Endothelial cell of umbilical vein (primary cell): ENCODE data around the gene RBM39. TPM values are rescaled to one million over a fixed set of nuclear protein-coding genes. Genes with fewer than 3 reads are reported as not detected.

Experiments used
- BruUV-seq: library from RNA; stranded (reverse); fragments of 400-500 nt; replicated peaks from 2 replicates; lab custom pipeline; 2021; lab: Mats Ljungman, UMichigan
- CTCF ChIA-PET: fragments of 300-600, 350-600 bp; sonication (Branson Sonifier 250); formaldehyde crosslinking; loops from one replicate; lab custom pipeline; 2021; ENCODE audit warnings: antibody characterized with exemption, inconsistent platforms; lab: Charles Lee
- POLR2A ChIA-PET: fragments of 300-600, 350-600 bp; sonication (Branson Sonifier 250); formaldehyde crosslinking; loops from one replicate; lab custom pipeline; 2021; ENCODE audit warnings: antibody characterized with exemption, inconsistent platforms; lab: Charles Lee
- DNase-seq: peaks from one replicate; pipeline ENCODE4 v3.0.0-alpha.2; 2011; ENCODE audit warnings: low read depth, low spot score
- FAIRE-seq: peaks from 2 replicates; lab custom pipeline; 2011; peaks lifted over from hg19 to GRCh38; lab: Jason Lieb, UNC
- H2AFZ ChIP-seq: 2 replicates; pipeline ENCODE4 v1.6.0; 2012; ENCODE audit warnings: low read depth, low read length, control low read depth, inconsistent platforms
- H3K27ac ChIP-seq: 2 replicates; pipeline ENCODE4 v1.5.1; 2011; ENCODE audit warnings: low read depth, mild to moderate bottlenecking, control low read depth, low read length, moderate library complexity; ENCODE audit not compliant: insufficient read depth
- H3K27me3 ChIP-seq, 2 experiments: 2 replicates each; pipeline versions ENCODE4 v1.6.0 to v1.6.1; 2011; ENCODE audit warnings: low read length in 2 of 2, mixed read lengths in 1 of 2; ENCODE audit not compliant: control insufficient read depth in 2 of 2, insufficient read depth in 2 of 2
- H3K36me3 ChIP-seq, 2 experiments: 2 replicates in 1 of 2; 3 replicates in 1 of 2; pipeline ENCODE4 v1.5.1; 2011; ENCODE audit warnings: low read length in 2 of 2, mild to moderate bottlenecking in 1 of 2, moderate library complexity in 1 of 2; ENCODE audit not compliant: control insufficient read depth in 2 of 2, insufficient read depth in 2 of 2; ENCODE audit errors: extremely low read depth in 1 of 2
- H3K4me1 ChIP-seq: 3 replicates; pipeline ENCODE4 v1.5.1; 2011; ENCODE audit warnings: mild to moderate bottlenecking, low read length; ENCODE audit not compliant: control insufficient read depth, insufficient read depth; ENCODE audit errors: extremely low read depth
- H3K4me2 ChIP-seq: 2 replicates; pipeline ENCODE4 v1.6.1; 2011; ENCODE audit warnings: low read length, control low read depth, mixed read lengths; ENCODE audit not compliant: insufficient read depth
- H3K4me3 ChIP-seq, 3 experiments: fragments of 200-600 bp in 1 of 3; sonication (generic), shearing (Covaris generic) in 1 of 3; replicated peaks in 1 of 3; 2 replicates each; pipeline ENCODE4 v1.5.1; 2011 to 2016; ENCODE audit warnings: control low read depth in 3 of 3, low read length in 3 of 3, mild to moderate bottlenecking in 2 of 3, inconsistent platforms in 1 of 3, low read depth in 1 of 3, moderate library complexity in 1 of 3; ENCODE audit not compliant: insufficient read depth in 1 of 3
- H3K79me2 ChIP-seq: 2 replicates; pipeline ENCODE4 v1.6.0; 2012; ENCODE audit warnings: low read length, inconsistent platforms; ENCODE audit not compliant: control insufficient read depth, insufficient read depth
- H3K9ac ChIP-seq: replicated peaks from 2 replicates; pipeline ENCODE3; 2011; ENCODE audit warnings: low read length, control low read depth; ENCODE audit not compliant: insufficient read depth; ENCODE audit errors: extremely low read depth
- H3K9me1 ChIP-seq: replicated peaks from 3 replicates; pipeline ENCODE4 v1.6.0; 2011; ENCODE audit warnings: mild to moderate bottlenecking, low read length; ENCODE audit not compliant: control insufficient read depth, insufficient read depth; ENCODE audit errors: extremely low read depth
- H3K9me3 ChIP-seq: replicated peaks from 2 replicates; pipeline ENCODE4 v1.5.1; 2012; ENCODE audit warnings: low read length, inconsistent platforms; ENCODE audit not compliant: control insufficient read depth, insufficient read depth
- H4K20me1 ChIP-seq: replicated peaks from 2 replicates; pipeline ENCODE3; 2011; ENCODE audit warnings: mild to moderate bottlenecking, low read length; ENCODE audit not compliant: control insufficient read depth, insufficient read depth; ENCODE audit errors: extremely low read depth
- CTCF ChIP-seq, 2 donors: IDR thresholded peaks; 1 replicate in 1 of 2; 2 replicates in 1 of 2; pipeline ENCODE4 v1.5.1; 2011; ENCODE audit warnings: low read length in 2 of 2, mild to moderate bottlenecking in 2 of 2, moderate library complexity in 2 of 2, control low read depth in 1 of 2, inconsistent platforms in 1 of 2, low read depth in 1 of 2; ENCODE audit not compliant: insufficient read depth in 1 of 2; ENCODE audit errors: extremely low read depth in 1 of 2
- EZH2 ChIP-seq: IDR thresholded peaks from 2 replicates; pipeline ENCODE4 v1.6.1; 2012; ENCODE audit warnings: borderline replicate concordance, low read depth, mild to moderate bottlenecking, moderate library complexity, low read length, inconsistent platforms; ENCODE audit not compliant: severe bottlenecking
- FOS ChIP-seq: IDR thresholded peaks from 2 replicates; pipeline ENCODE4 v1.6.1; 2011; ENCODE audit warnings: mild to moderate bottlenecking, low read length, moderate library complexity, borderline replicate concordance; ENCODE audit not compliant: insufficient read depth
- GATA2 ChIP-seq: IDR thresholded peaks from 2 replicates; pipeline ENCODE4 v1.7.0; 2011; ENCODE audit warnings: low read depth, mild to moderate bottlenecking, moderate library complexity, mixed read lengths, low read length; ENCODE audit not compliant: insufficient read length, insufficient read depth
- JUN ChIP-seq: IDR thresholded peaks from 2 replicates; pipeline ENCODE4 v1.6.1; 2011; ENCODE audit warnings: borderline replicate concordance, low read depth; ENCODE audit not compliant: insufficient read length, insufficient read depth
- MYC ChIP-seq: IDR thresholded peaks from one replicate; pipeline ENCODE4 v1.6.1; 2011; ENCODE audit warnings: mild to moderate bottlenecking, low read depth, low read length
- POLR2A ChIP-seq: IDR thresholded peaks from 2 replicates; pipeline ENCODE4 v1.6.1; 2012; ENCODE audit warnings: low read depth, mild to moderate bottlenecking, control low read depth, low read length
- POLR2AphosphoS5 ChIP-seq: IDR thresholded peaks from 2 replicates; pipeline ENCODE4 v1.6.1; 2012; ENCODE audit warnings: low read depth, mild to moderate bottlenecking, control low read depth, low read length, moderate library complexity; ENCODE audit not compliant: insufficient read depth
- dilution Hi-C: fragments of 300-500 bp; cut with MboI; formaldehyde crosslinking; loops from one replicate; pipeline ENCODE4 v1.15.0; 2019; ENCODE audit warnings: low sequenced_read_pairs; ENCODE audit not compliant: extremely low pct_ligation_motif_present
- intact Hi-C: fragments of 100-400 bp; cut with micrococcal nuclease; formaldehyde crosslinking; loops from one replicate; pipeline ENCODE4 v1.10.0; 2022
- polyA plus RNA-seq, 4 experiments: library from polyadenylated mRNA; depleted of rRNA in 3 of 4; stranded (reverse) in 3 of 4; unstranded in 1 of 4; fragments of >200 nt; gene quantifications; 2 replicates each; pipeline versions ENCODE4 v1.2.1 to v1.2.3, GENCODE V29; 2011 to 2012; ENCODE audit warnings: missing spikeins in 1 of 4
- total RNA-seq: library from RNA; stranded (reverse); gene quantifications from 2 replicates; pipeline ENCODE4 v1.2.3, GENCODE V29; 2021
- TF ChIP-seq, protein P1 (sequence below): IDR thresholded peaks from 2 replicates; pipeline ENCODE4 v1.6.1; 2011; ENCODE audit not compliant: insufficient read depth, insufficient read length

Gene RBM39
- total and polyA plus RNA-seq, 2 donors (not counting 3 experiments of a cell fraction or from before 2014, with no cell fraction given): 106 to 309 TPM

- Histone ChIP-seq H3K4me3 (no peak overlapping the region), H3K4me2 (no peak overlapping the region), H4K20me1 (peaks cover 39% of the 10 kb centered on the region), H3K36me3 (peaks cover 34 to 58% of the 10 kb centered on the region in 2 experiments), H3K9me1 (no peaks in the 10 kb centered on the region), H3K79me2 (peaks cover 89% of the 10 kb centered on the region), H3K27me3 (no peaks in the 10 kb centered on the region), H2AFZ (no peak overlapping the region), H3K27ac (no peak overlapping the region), H3K4me1 (peaks cover 12% of the 10 kb centered on the region), H3K9me3 (no peaks in the 10 kb centered on the region), H3K9ac (no peak overlapping the region)
- FAIRE-seq: no peak
- dilution Hi-C loops (no loop called here), intact Hi-C loops (loop anchor here (5.0 kb wide), 1 partner anchor 40 kb away; the partner anchor contains the start of gene PHF20)
- no peak for TF ChIP-seq GATA2
- no peak for TF ChIP-seq MYC
- no peak for TF ChIP-seq POLR2A
- TF ChIP-seq FOS: no peak
- TF ChIP-seq, protein P1, sequence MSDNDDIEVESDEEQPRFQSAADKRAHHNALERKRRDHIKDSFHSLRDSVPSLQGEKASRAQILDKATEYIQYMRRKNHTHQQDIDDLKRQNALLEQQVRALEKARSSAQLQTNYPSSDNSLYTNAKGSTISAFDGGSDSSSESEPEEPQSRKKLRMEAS: no peak
- TF ChIP-seq JUN: no peak
- no peak for TF ChIP-seq EZH2
- TF ChIP-seq CTCF (IDR thresholded peaks at IDR 0.05; ENCODE audit: extremely low read depth in 1 of 2, insufficient read depth in 1 of 2, low read depth in 1 of 2, low read length in 2 of 2): no peak
- no peak for TF ChIP-seq POLR2AphosphoS5
- CTCF ChIA-PET: interaction anchor here (0.9 to 1.5 kb wide), 3 partner anchors 7 to 37 kb away, joined by 3 to 5 read pairs (median 3); partner anchors contain the start of gene RBM39
- POLR2A ChIA-PET: interaction anchor here (1.1 to 1.4 kb wide), 2 partner anchors 10 to 13 kb away, joined by 3 to 6 read pairs; partner anchors contain the start of gene RBM39
- no TSS peak for BruUV-seq
- DNase-seq: no peak
Measured at GRCh38 chr20:35731862-35732643, 10.0 kb downstream of the RBM39 start.
